Measurements from ENCODE around the gene PARD3B. TPM values are rescaled to one million over a fixed set of nuclear protein-coding genes. Genes with fewer than 3 reads are reported as not detected.

PARD3B gene
- total RNA-seq, 1 experiment from 2014 or later = 2.0 TPM

- ATAC-seq (no peak), DNase-seq (ENCODE audit: low read depth, low spot score) (no peak)
- Histone ChIP-seq H3K9ac (ENCODE audit: low read length) (no peak overlapping the region), H3K27ac (ENCODE audit: low read depth, low read length) (no peak overlapping the region), H3K27me3 (ENCODE audit: insufficient read depth, low read length) (no peaks in the 10 kb centered on the region), H3K4me2 (ENCODE audit: low read length) (no peak overlapping the region), H3K9me2 (ENCODE audit: insufficient read depth) (no peaks in the 10 kb centered on the region), H4K20me1 (ENCODE audit: insufficient read depth) (no peaks in the 10 kb centered on the region), H3K4me1 (ENCODE audit: control insufficient read depth in 1 of 2, insufficient read depth in 2 of 2, low read length in 2 of 2) (no peaks in the 10 kb centered on the region), H3K9me3 (ENCODE audit: control insufficient read depth in 1 of 2, insufficient read depth in 1 of 2, low read depth in 1 of 2, low read length in 2 of 2) (no peaks in the 10 kb centered on the region), H3K36me3 (ENCODE audit: control insufficient read depth in 1 of 2, insufficient read depth in 2 of 2, low read length in 2 of 2) (no peaks in the 10 kb centered on the region), H2AFZ (ENCODE audit: low read depth, low read length, poor library complexity, severe bottlenecking) (no peak overlapping the region), H3K79me2 (ENCODE audit: insufficient read depth, low read length) (no peaks in the 10 kb centered on the region), H3K4me3 (replicated peaks in 1 of 2; ENCODE audit: low read depth in 1 of 2, low read length in 2 of 2) (no peak overlapping the region)
- ChIA-PET POLR2A (no interaction called here), RAD21 (ENCODE audit: low non-redundant PET in 1 of 2, low total read pairs in 2 of 2, uncharacterized antibody in 2 of 2, unreplicated experiment in 2 of 2) (no interaction called here), CTCF (no interaction called here)
- TF ChIP-seq SRF (IDR thresholded peaks at IDR 0.05; ENCODE audit: low read depth) (no peak), POLR2AphosphoS5 (IDR thresholded peaks at IDR 0.05; ENCODE audit: low read depth, low read length) (no peak), FOSL1 (IDR thresholded peaks at IDR 0.05; ENCODE audit: low read depth) (no peak), TCF7L2 (IDR thresholded peaks at IDR 0.05; ENCODE audit: borderline replicate concordance, extremely low read depth, insufficient read depth, insufficient read length) (no peak), ZFX (IDR thresholded peaks at IDR 0.05) (no peak), MAX (IDR thresholded peaks at IDR 0.05) (no peak), REST (IDR thresholded peaks at IDR 0.05; ENCODE audit: low read depth) (no peak), RAD21 (IDR thresholded peaks at IDR 0.05; ENCODE audit: low read depth) (no peak), EGR1 (IDR thresholded peaks at IDR 0.05; ENCODE audit: low read depth) (no peak), POLR2A (IDR thresholded peaks at IDR 0.05; ENCODE audit: borderline replicate concordance, extremely low read depth, insufficient read depth, insufficient read length) (no peak), ZBTB33 (IDR thresholded peaks at IDR 0.05; ENCODE audit: extremely low read depth, insufficient replicate concordance, low read length) (no peak), SP1 (IDR thresholded peaks at IDR 0.05; ENCODE audit: low read depth) (no peak), CEBPB (IDR thresholded peaks at IDR 0.05; ENCODE audit: low read depth) (no peak), SIN3A (IDR thresholded peaks at IDR 0.05; ENCODE audit: low read depth) (no peak), CTCF (IDR thresholded peaks at IDR 0.05 in 2 of 3, conservative IDR thresholded peaks at IDR 0.05 in 1 of 3; ENCODE audit: borderline replicate concordance in 1 of 3, insufficient read depth in 1 of 3, low read depth in 2 of 3, low read length in 2 of 3) (no peak), YY1 (IDR thresholded peaks at IDR 0.05; ENCODE audit: extremely low read depth, insufficient replicate concordance, low read depth, low read length) (no peak), CBX3 (IDR thresholded peaks at IDR 0.05; ENCODE audit: low read depth) (no peak), ELF1 (IDR thresholded peaks at IDR 0.05; ENCODE audit: borderline replicate concordance, low read depth) (no peak), JUND (IDR thresholded peaks at IDR 0.05) (no peak), EZH2 (IDR thresholded peaks at IDR 0.05) (no peak)
- intact Hi-C loops (cut with micrococcal nuclease) = no loop called here
- BruUV-seq (replicated peaks) = no TSS peak
Measured at GRCh38 chr2:205077159-205077558, 531.9 kb downstream of the PARD3B start.
